Measurements from ENCODE around the gene MOB3B.

Gene MOB3B

GRCh38 chr9:27532046-27532445 is 2.4 kb upstream of the MOB3B start:
- no peak for TF ChIP-seq CTCF (IDR thresholded peaks at IDR 0.05)
- intact Hi-C loops (cut with DNase I; ENCODE audit: low total_unique reads): no loop called here
- H3K9me3 ChIP-seq: no peaks in the 10 kb centered on the region
- H3K36me3 ChIP-seq: no peaks in the 10 kb centered on the region
- peaks cover 0 to 56% (median 27%) of the 10 kb centered on the region in 4 donors for H3K4me1 ChIP-seq
- DNase-seq: no peak
- no peak overlapping the region for H3K4me3 ChIP-seq
- no peak overlapping the region for H3K27ac ChIP-seq
- no peaks in the 10 kb centered on the region for H3K27me3 ChIP-seq

- H3K4me3 ChIP-seq: no peak overlapping the region
- no peaks in the 10 kb centered on the region for H3K27me3 ChIP-seq
- no peak for TF ChIP-seq CTCF (IDR thresholded peaks at IDR 0.05)
- intact Hi-C loops (cut with DNase I; ENCODE audit: low total_unique reads): no loop called here
- no peaks in the 10 kb centered on the region for H3K36me3 ChIP-seq
- no peak for DNase-seq
- H3K4me1 ChIP-seq: peaks cover 0 to 56% (median 22%) of the 10 kb centered on the region in 4 donors
- no peak overlapping the region for H3K27ac ChIP-seq
- H3K9me3 ChIP-seq: no peaks in the 10 kb centered on the region
Measured at GRCh38 chr9:27530915-27531755, 1.5 kb upstream of the MOB3B start.

GRCh38 chr9:27528886-27529315 is 713 bp downstream of the MOB3B start:
- Histone ChIP-seq H3K9me3 (no peaks in the 10 kb centered on the region), H3K27me3 (no peaks in the 10 kb centered on the region)
- intact Hi-C loops (cut with DNase I; ENCODE audit: low total_unique reads): loop anchor here (5.0 kb wide), 1 partner anchor 187 kb away; no protein-coding TSS in a partner anchor

GRCh38 chr9:27528076-27528885 is 1.3 kb downstream of the MOB3B start:
- peak; percentile 87 to 88 for DNase-seq
- H3K9me3 ChIP-seq: no peaks in the 10 kb centered on the region
- intact Hi-C loops (cut with DNase I; ENCODE audit: low total_unique reads): loop anchor here (5.0 kb wide), 1 partner anchor 186 kb away; no protein-coding TSS in a partner anchor
- peak overlapping the region; percentile 91 to 92 for H3K27ac ChIP-seq
- no peak for TF ChIP-seq CTCF (IDR thresholded peaks at IDR 0.05)
- peaks cover 0 to 31% (median 12%) of the 10 kb centered on the region in 4 donors for H3K4me1 ChIP-seq
- H3K27me3 ChIP-seq: no peaks in the 10 kb centered on the region
- peak overlapping the region; percentile 65 to 90 for H3K4me3 ChIP-seq
- no peaks in the 10 kb centered on the region for H3K36me3 ChIP-seq

More at GRCh38 chr9:27528886-27529315, 713 bp downstream of the MOB3B start:
- Histone ChIP-seq H3K27ac (peak overlapping the region; percentile 91 to 92), H3K36me3 (no peaks in the 10 kb centered on the region), H3K4me3 (peak overlapping the region; percentile 65 to 90), H3K4me1 (peaks cover 0 to 37% (median 13%) of the 10 kb centered on the region in 4 donors)
- TF ChIP-seq CTCF (IDR thresholded peaks at IDR 0.05): no peak
- DNase-seq: peak; percentile 52 to 81

- intact Hi-C loops (cut with DNase I; ENCODE audit: low total_unique reads): loop anchor here (5.0 kb wide), 1 partner anchor 185 kb away; no protein-coding TSS in a partner anchor
- peak overlapping the region; percentile 91 to 92 for H3K27ac ChIP-seq
Measured at GRCh38 chr9:27527702-27528075, 1.9 kb downstream of the MOB3B start.

More at GRCh38 chr9:27527702-27528075, 1.9 kb downstream of the MOB3B start:
- no peak for DNase-seq
- Histone ChIP-seq H3K4me3 (peak overlapping the region; percentile 65 to 90), H3K27me3 (no peaks in the 10 kb centered on the region), H3K36me3 (no peaks in the 10 kb centered on the region), H3K9me3 (no peaks in the 10 kb centered on the region), H3K4me1 (peaks cover 0 to 30% (median 11%) of the 10 kb centered on the region in 4 donors)
- no peak for TF ChIP-seq CTCF (IDR thresholded peaks at IDR 0.05)
